Measurements from ENCODE around the gene RPL10. TPM values are rescaled to one million over a fixed set of nuclear protein-coding genes. Genes with fewer than 3 reads are reported as not detected.

The RPL10 gene
- total and polyA plus RNA-seq, 9 of the 15 experiments (the other 6 are each of a cell fraction or from before 2014, with no cell fraction given): 3,774 to 7,600 (median 5,014) TPM

DNA sequence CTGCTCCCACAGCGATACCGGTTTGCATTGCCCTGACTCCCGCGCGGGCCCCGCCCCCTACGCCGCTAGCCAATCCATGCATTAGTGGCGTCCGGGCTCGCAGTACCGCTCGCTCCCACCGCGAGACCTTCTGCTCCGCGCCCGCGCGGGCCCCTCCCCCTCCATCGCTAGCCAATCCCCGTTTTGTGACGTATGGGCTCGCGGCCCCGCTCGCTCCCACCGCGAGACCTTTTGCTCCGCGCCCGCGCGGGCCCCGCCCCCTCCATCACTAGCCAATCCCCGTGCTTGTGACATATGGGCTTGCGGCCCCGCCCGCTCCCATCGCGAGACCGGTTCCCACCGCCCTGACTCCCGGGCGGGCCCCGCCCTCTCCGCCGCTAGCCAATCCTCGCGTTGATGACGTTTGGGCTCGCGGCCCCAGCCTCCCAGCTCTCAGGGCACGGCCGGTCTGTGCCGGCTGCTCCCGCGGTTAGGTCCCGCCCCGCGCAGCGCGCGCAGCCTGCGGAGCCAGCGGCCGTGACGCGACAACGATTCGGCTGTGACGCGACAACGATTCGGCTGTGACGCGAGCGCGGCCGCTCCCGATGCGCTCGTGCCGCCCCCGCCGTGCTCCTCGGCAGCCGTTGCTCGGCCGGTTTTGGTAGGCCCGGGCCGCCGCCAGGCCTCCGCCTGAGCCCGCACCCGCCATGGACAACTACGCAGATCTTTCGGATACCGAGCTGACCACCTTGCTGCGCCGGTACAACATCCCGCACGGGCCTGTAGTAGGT, 19.2 kb upstream of the RPL10 start, which contains the start of gene EMD (continued):
- TF ChIP-seq E4F1 (CRISPR knock-in tag; IDR thresholded peaks at IDR 0.05; ENCODE audit: borderline replicate concordance) (no peak), SOX6 (IDR thresholded peaks at IDR 0.05) (0 out of 2 replicates have a peak, but pooled peaks have one; percentile 12), ZNF75A (CRISPR knock-in tag; IDR thresholded peaks at IDR 0.05) (no peak), CTBP1 (IDR thresholded peaks at IDR 0.05; ENCODE audit: borderline replicate concordance) (peak; percentile 51), NR4A1 (CRISPR knock-in tag; IDR thresholded peaks at IDR 0.05) (no peak), NR4A1 (tag; IDR thresholded peaks at IDR 0.05) (no peak), DLX4 (CRISPR knock-in tag; IDR thresholded peaks at IDR 0.05) (no peak), SIN3A (IDR thresholded peaks at IDR 0.05; ENCODE audit: borderline replicate concordance in 2 of 2, control insufficient read depth in 1 of 2, low read depth in 2 of 2, low read length in 2 of 2) (0 out of 4 replicates have a peak, but pooled peaks of 1 of the 2 experiments have one; percentile 36), SRF (CRISPR knock-in tag; IDR thresholded peaks at IDR 0.05) (peak in 1 of 2 experiments; percentile 12; a peak in 1 of 4 replicates), NFE2 (IDR thresholded peaks at IDR 0.05; ENCODE audit: low read depth) (no peak), RBBP5 (IDR thresholded peaks at IDR 0.05; ENCODE audit: borderline replicate concordance, insufficient read depth, low read length, poor library complexity, severe bottlenecking) (peak; percentile 23), RNF2 (IDR thresholded peaks at IDR 0.05) (peak; percentile 44; the same call in 1 of the 2 replicates), TEAD1 (CRISPR knock-in tag; IDR thresholded peaks at IDR 0.05) (peak in 1 of 2 experiments; percentile 70; a peak in 2 of 4 replicates), ZFP36 (IDR thresholded peaks at IDR 0.05; ENCODE audit: low read depth, low read length, partially characterized antibody) (no peak), ATF7 (IDR thresholded peaks at IDR 0.05) (peak; percentile 90), NBN (IDR thresholded peaks at IDR 0.05; ENCODE audit: low read depth) (peak; percentile 78), UBTF (IDR thresholded peaks at IDR 0.05; ENCODE audit: borderline replicate concordance in 1 of 2, low read depth in 2 of 2, low read length in 2 of 2) (0 out of 4 replicates have a peak, but pooled peaks of 1 of the 2 experiments have one; percentile 42)
- TF ChIP-seq, protein P1, sequence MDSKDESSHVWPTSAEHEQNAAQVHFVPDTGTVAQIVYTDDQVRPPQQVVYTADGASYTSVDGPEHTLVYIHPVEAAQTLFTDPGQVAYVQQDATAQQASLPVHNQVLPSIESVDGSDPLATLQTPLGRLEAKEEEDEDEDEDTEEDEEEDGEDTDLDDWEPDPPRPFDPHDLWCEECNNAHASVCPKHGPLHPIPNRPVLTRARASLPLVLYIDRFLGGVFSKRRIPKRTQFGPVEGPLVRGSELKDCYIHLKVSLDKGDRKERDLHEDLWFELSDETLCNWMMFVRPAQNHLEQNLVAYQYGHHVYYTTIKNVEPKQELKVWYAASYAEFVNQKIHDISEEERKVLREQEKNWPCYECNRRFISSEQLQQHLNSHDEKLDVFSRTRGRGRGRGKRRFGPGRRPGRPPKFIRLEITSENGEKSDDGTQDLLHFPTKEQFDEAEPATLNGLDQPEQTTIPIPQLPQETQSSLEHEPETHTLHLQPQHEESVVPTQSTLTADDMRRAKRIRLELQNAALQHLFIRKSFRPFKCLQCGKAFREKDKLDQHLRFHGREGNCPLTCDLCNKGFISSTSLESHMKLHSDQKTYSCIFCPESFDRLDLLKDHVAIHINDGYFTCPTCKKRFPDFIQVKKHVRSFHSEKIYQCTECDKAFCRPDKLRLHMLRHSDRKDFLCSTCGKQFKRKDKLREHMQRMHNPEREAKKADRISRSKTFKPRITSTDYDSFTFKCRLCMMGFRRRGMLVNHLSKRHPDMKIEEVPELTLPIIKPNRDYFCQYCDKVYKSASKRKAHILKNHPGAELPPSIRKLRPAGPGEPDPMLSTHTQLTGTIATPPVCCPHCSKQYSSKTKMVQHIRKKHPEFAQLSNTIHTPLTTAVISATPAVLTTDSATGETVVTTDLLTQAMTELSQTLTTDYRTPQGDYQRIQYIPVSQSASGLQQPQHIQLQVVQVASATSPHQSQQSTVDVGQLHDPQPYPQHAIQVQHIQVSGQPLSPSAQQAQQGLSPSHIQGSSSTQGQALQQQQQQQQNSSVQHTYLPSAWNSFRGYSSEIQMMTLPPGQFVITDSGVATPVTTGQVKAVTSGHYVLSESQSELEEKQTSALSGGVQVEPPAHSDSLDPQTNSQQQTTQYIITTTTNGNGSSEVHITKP (IDR thresholded peaks at IDR 0.05; ENCODE audit: partially characterized antibody): peak; percentile 72

Measured in K562 (cell line).